GM21528 (cell line): ENCODE data around the gene PITPNB.

Experiments used
- ATAC-seq: cut with Tn5 transposase; IDR thresholded peaks from one replicate; pipeline ENCODE4 v1.9.1; 2021; ENCODE audit warnings: mild to moderate bottlenecking, moderate library complexity; ENCODE audit not compliant: unreplicated experiment, low FRiP score

PITPNB gene

GRCh38 chr22:27840436-27840835 is 78.6 kb downstream of the PITPNB start:
- ATAC-seq, result no peak

DNA sequence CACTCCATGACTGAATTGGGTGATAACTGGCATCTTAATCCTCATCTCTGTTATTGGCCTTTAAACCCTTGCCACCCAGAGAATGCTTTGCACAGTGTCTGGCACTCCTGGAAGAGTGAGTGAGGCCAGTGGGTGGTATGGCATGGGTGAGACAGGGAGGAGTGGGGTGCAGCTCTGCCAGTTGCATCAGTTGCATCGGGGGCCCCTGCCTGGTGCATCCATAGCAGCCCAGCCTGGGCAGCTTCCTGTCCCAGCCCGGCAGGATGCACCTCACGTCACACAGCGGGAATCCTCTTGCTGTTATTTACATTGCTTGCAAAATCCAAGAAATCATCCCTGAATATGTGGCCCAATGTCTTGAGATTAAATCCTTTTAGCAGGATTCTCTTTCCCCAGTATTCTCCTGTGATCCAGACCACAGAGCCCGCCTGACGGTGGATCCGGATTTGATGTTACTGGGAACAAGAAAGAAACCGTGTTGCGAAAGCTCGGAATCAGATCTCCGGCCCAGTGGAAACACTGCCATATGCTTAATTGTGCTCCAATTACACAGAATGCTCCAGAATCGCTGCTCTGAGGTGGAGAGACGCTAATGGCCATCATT is 79.9 kb downstream of the PITPNB start:
- ATAC-seq, result no peak

DNA sequence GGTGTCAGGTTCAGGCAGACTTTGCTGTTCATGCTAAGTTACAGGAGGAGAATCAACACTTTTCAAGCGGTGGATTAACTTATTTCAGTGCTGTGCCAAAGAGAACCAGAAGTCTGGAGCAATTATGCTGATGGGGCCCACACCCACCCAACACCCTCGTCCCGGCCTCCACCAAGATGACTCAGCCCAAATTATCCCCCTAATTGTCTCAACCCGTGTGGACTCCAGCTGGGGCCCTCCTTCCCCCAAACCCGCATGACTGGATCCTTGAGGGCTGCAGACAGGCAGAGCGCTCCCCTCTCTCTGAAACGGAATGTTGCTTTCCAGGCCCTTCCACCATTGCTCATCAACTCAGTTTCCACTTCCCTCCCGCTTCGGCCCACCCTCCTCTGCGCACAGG is 82.9 kb downstream of the PITPNB start:
- no peak for ATAC-seq

DNA sequence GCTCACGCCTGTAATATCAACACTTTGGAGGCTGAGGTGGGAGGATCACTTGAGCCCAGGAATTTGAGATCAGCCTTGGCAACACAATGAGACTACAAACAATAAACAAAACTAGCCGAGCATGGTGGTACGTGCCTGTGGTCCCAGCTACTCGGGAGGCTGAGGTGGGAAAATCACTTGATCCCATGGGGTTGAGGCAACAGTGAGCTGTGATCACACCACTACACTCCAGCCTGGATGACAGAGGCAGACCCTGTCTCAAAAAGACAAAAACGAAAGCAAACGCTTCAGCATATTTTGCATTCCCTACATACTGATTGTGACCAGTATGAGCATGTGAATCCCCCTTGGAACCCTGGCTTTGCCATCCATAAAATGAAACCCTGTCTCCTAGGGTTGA is 83.6 kb downstream of the PITPNB start:
- ATAC-seq, result no peak

- ATAC-seq, result no peak
Measured at GRCh38 chr22:27834364-27835185, 84.5 kb downstream of the PITPNB start.

DNA sequence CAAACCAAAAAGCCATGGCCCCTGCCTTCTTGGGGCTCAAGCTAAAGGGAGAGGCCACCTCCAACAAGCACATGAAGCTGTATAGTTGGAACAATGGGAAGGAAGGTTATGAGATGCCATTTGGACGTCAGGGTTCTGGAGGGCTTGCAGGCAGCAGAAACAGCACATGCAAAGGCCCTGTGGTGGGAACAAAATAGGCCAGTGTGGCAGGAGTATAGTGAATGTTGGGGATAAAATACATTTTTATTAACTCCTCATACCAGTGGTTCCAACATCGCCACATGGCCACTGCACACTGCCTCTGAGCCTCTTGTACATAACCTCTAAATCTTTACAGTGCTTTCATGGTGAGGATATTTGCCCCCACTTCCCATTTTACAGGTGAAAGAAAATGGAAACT is 85.3 kb downstream of the PITPNB start:
- ATAC-seq, result no peak

DNA sequence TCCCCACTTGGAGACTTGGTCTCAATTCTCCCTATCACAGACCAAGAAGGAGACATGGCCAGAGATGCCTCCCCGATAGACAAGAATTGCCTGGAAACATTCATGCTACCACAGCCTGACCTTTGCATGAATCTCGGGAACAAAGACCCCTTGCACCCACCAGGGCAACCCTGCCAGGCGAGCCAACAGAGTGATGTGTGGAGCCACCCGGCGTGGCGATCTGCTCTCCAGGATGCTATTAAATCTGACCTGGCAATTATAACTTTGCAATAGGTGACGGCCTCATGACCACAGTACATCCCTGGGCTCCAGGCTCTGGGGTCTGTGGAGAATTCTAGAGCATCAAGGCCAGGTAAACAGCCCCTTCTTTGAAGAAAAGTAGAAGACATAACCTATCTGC is 86.5 kb downstream of the PITPNB start:
- no peak for ATAC-seq

GRCh38 chr22:27829620-27830019 is 89.4 kb downstream of the PITPNB start:
- ATAC-seq, result no peak

DNA sequence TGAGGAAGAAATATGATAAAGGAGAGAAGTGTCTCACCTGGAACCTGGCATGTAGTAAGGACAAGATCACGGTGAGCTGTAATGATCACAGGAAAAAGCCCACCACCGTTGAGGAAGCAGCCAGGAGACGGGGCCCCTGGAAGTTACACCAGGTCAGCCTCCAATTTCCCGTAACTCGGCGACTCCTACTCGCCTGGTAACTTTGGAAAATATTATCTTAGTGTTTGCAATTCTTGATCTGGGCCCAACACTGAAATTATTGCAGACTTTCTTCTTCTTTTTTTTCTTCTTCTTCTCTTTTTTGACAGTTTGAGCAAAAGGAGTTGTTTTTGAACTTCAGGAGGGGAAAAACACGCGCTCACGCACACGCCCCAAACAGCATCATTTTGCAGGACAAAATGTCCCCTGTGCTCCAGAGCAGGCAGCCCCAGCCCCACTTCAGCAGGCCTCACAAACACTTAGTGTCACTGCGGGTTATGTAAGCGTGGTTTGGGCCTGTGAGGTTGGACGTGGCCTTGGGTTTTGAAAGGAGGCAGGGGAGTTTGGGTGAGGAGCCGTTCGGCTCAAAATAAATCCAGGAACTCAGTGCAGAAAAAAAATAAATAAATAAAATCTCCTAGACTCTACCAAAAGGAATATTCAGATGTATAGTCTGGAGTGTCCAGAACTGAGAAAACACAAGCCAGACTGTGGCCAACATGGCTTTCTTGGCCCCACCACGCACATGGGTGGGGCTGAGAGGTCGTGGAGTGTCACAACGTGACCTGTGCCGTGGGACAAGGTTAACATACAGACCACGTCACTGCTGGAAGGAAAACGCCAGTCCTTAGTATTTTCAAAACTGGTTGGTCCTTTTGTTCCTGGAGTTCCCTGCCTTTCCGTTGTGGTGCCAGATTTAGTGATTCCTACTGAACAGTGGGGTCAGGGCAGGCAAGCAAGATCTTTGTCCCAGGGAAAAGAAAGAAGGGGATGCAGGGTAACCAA is 91.2 kb downstream of the PITPNB start:
- ATAC-seq, result no peak

DNA sequence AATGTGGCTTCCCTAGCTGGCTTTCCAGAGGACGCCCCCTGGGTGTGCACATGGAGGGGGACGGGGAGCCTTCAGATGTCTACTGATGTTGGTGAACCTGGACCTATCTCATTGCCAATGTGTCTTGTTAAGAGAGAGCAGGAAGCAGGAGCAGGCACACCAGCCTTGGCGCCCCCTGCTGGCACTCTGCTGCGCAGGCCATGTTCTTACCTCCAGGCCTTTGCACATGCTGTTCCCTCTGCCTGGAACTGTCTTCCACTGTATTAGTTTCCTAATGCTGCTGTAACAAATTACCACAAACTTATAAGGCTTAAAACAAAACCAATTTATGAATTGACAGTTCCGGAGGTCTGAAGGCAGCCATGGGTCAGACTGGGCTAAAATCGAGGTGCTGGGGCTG is 93.9 kb downstream of the PITPNB start:
- no peak for ATAC-seq

DNA sequence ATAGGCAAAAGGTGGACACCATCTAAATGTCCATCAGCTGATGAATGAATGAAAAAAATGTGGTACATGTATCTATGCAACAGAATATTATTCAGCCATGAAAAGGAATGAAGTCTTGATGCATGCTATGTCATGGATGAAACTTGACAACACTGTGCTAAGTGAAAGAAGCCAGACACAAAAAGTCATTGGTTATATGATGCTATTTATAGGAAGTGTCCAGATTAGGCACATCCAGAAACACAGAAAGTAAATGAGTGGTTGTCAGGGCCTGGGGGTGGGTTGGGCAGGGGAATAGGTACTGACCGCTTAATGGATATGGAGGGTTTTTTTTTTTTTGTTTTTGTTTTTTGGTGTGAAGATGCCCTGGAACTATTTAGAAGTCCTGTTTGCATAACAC is 95.8 kb downstream of the PITPNB start:
- no peak for ATAC-seq

DNA sequence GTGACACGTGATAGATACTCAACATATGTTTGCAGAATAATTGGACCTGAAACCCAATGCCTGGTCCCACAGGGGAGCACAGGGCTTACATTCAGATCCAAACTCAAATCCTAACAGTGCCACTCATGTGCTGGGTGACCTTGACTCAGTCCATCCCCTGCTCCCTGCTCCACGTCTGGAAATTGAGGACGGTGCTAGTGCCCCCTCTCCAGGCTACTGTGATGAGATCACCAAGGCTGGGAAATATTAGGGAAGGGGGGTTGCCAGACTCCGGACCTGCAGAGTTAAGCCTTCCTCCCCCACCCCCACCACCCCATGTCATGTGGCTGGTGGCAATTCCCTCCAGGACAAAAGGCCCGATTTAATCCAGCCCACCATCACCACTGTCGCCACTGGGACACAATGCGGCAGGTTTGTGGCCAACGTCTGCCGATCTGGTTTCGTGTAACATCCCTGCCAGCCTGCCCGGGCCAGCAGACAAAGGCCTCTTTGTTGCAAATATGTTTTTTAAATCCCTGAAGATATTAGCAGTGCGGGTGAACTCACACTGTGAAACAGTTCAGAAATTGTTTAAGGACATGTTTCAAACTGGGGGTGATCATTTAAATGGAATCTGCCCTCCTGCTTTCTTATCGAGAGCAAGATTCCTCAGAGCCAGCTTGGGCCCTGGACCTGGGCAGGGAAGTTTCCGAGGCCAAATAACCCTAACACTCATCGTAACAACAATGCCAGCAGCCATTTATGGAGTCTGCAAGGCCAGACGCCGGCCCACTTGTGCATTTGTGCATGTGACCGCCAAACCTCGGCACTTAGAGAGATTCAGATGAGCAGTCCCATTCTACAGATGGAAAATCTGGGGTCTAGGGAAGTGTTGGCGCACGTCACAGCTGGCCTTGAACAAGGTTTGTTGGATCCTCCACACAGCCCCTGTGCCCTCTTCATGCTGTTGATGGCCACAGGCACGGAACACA is 97.9 kb downstream of the PITPNB start:
- no peak for ATAC-seq

- no peak for ATAC-seq
Measured at GRCh38 chr22:27816552-27816951, 102.5 kb downstream of the PITPNB start.

GRCh38 chr22:27815826-27816530 is 103.1 kb downstream of the PITPNB start:
- ATAC-seq, result no peak

DNA sequence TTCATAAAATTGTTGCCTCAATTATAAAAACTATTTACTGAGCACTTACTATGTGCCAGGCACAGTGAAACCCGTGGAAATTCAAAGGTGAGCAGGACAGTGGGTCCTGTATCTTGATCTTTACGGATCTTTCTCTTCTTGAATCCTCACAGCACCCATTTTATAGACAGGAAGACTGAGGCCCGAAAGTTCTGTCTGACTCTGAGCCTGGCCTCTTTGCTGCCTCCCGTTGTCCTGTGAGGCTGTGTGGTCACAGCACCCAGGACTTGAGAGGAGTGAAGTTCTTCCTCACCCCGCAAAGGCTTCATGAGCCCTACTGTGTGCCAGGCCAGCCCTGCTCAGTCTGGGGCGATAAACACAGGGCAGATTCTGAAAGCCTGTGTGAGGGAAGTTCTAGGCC is 104.1 kb downstream of the PITPNB start:
- no peak for ATAC-seq

DNA sequence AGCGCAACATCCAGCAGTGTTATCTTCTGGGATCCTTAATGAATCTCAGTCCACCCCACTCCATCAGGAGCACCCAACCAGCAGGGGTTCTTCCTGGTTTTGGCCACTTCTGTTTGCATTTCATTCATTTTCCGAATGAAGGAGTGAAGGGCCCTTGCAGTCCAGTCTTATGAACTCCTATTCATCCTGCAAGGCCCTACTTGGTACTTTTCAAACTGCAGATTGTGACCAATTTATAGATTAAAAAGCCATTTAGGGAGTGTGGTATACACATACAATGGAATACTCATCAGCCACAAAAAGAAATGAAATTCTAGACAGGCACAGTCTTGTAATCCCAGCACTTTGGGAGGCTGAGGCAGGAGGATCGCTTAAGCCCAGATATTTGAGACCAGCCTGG is 107.3 kb downstream of the PITPNB start:
- no peak for ATAC-seq

- no peak for ATAC-seq
Measured at GRCh38 chr22:27810609-27811151, 108.4 kb downstream of the PITPNB start.

DNA sequence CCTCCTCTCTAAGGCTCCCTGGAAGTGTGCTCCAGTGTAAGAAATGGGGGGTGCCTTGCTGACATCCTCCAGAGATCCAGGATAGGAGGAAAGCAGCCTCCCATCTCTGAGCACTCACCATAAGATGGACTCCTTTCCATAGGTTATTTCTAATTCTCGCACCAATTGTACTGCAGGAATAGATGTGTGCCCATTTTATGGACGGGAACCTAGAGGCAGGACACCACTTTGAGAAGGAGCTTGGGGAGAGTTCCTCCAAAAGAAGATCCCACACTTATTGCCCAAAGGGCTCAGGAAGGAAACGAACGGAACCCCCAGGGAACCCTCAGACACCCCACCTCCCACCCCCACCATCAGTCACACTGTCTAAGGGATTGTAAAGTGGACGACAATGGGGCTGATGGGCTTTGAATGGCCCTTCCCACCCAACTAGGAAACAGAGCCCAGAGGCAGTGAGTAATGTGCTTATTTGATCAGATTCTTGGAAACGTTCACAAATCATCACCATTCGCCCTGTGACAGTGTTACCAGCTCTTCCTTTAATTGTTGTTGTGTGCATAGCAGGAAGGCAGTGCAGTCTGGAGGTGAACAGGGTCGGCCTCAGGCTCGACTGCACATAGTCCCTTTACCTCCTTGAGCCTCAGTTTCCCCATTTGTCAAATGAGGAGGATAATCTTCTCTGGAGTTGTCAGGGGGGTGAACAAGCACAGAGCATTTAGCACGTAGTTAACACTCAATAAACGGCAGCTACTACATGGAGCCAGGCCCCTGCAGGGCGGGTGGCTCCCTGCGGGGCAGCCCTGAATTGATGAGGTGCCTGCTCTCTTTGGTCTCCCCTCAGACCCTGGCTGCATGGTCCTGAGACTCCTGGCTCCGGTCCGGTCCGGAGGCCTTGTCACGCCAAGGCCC is 109.1 kb downstream of the PITPNB start:
- ATAC-seq, result no peak
